ENCODE data around the gene ADCY2. TPM values are rescaled to one million over a fixed set of nuclear protein-coding genes. Genes with fewer than 3 reads are reported as not detected.

Gene ADCY2
- total RNA-seq = under 1 TPM in 1 of 6 experiments, not detected in 5; 0.93 TPM
- long read RNA-seq = 0 reads

DNA sequence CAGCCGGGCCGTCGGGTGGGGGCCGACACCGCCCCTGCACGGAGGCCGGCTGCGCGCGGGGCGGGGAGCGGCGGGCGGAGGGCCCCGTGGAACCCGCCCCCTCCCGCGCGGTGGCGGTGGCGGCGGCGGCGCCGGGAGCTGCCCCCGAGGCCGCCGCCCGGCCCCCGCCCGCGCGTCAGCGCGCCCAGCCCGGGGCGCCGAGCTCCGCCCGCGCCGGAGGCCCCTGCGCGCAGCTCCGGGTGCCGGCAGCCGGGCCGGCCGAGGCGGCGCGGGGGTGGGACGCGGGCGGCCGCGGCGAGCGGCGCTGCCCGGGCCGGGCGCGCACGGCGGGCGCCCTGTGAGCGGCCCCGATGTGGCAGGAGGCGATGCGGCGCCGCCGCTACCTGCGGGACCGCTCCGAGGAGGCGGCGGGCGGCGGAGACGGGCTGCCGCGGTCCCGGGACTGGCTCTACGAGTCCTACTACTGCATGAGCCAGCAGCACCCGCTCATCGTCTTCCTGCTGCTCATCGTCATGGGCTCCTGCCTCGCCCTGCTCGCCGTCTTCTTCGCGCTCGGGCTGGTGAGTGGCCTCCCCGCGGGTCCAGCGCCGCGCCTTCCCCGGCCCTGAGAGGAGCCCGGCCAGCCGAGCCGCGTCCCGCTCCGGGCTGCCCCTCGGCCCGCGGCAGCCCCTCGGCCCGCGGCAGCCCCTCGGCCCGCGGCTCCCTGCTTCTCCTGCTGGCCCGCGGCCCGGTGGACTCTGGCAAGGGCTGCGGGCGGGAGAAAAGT is at the start of gene ADCY2:
TSS of gene ADCY2 (plus strand) at position 192 of the 766 bp plus-strand sequence. CDS start at position 351, 159 bp downstream.
- TF ChIP-seq CTCF (IDR thresholded peaks at IDR 0.05) (no peak), POLR2A (IDR thresholded peaks at IDR 0.05) (no peak)
- intact Hi-C loops (cut with DNase I) = no loop called here
- H3K4me1 ChIP-seq = no peaks in the 10 kb centered on the region
- peaks cover 0 to 28% of the 10 kb centered on the region in 2 donors for H3K27me3 ChIP-seq
- no CpG with 5 or more reads among the region's 121 CpGs for WGBS (ENCODE audit: insufficient coverage, low coverage, low lambda C conversion rate, missing lambda C conversion rate)
- H3K9me3 ChIP-seq = no peaks in the 10 kb centered on the region
- peak within 1 kb of the TSS in 1 of 3 donors; percentile 21 for H3K4me3 ChIP-seq
- H3K36me3 ChIP-seq = no peaks in the 10 kb centered on the region
- no peak within 1 kb of the TSS for H3K27ac ChIP-seq
- ATAC-seq = no peak
- DNase-seq = no peak

GRCh38 chr5:7347377-7347776 is 48.6 kb upstream of the ADCY2 start:
- TF ChIP-seq CTCF (IDR thresholded peaks at IDR 0.05) = no peak
- Histone ChIP-seq H3K4me1 (no peaks in the 10 kb centered on the region), H3K27ac (no peak overlapping the region), H3K4me3 (no peak overlapping the region), H3K27me3 (no peaks in the 10 kb centered on the region), H3K9me3 (no peaks in the 10 kb centered on the region), H3K36me3 (no peaks in the 10 kb centered on the region)
- whole genome bisulfite sequencing (ENCODE audit: insufficient coverage, low coverage, low lambda C conversion rate, missing lambda C conversion rate) = 48% methylated on average over 6 of the region's 6 CpGs
- no peak for ATAC-seq
- intact Hi-C loops (cut with DNase I) = no loop called here
- DNase-seq = no peak

GRCh38 chr5:7348168-7348854 is 47.6 kb upstream of the ADCY2 start:
- no peak overlapping the region for H3K27ac ChIP-seq
- no peaks in the 10 kb centered on the region for H3K9me3 ChIP-seq
- DNase-seq = no peak
- TF ChIP-seq CTCF (IDR thresholded peaks at IDR 0.05) = no peak
- TF ChIP-seq POLR2A (IDR thresholded peaks at IDR 0.05) = no peak
- ATAC-seq = no peak
- H3K27me3 ChIP-seq = no peaks in the 10 kb centered on the region
- WGBS (ENCODE audit: insufficient coverage, low coverage, low lambda C conversion rate, missing lambda C conversion rate) = 32% methylated on average over 8 of the region's 8 CpGs
- intact Hi-C loops (cut with DNase I) = no loop called here
- H3K4me1 ChIP-seq = no peaks in the 10 kb centered on the region
- H3K36me3 ChIP-seq = no peaks in the 10 kb centered on the region
- no peak overlapping the region for H3K4me3 ChIP-seq

- Histone ChIP-seq H3K4me1 (no peaks in the 10 kb centered on the region), H3K36me3 (no peaks in the 10 kb centered on the region), H3K27me3 (no peaks in the 10 kb centered on the region), H3K4me3 (no peak overlapping the region), H3K9me3 (no peaks in the 10 kb centered on the region), H3K27ac (no peak overlapping the region)
- ATAC-seq (no peak), DNase-seq (no peak)
- TF ChIP-seq POLR2A (IDR thresholded peaks at IDR 0.05) = no peak
- no peak for TF ChIP-seq CTCF (IDR thresholded peaks at IDR 0.05)
- 21% methylated on average over 5 of the region's 5 CpGs for WGBS (ENCODE audit: insufficient coverage, low coverage, low lambda C conversion rate, missing lambda C conversion rate)
- intact Hi-C loops (cut with DNase I) = no loop called here
Measured at GRCh38 chr5:7361593-7361992, 34.3 kb upstream of the ADCY2 start.

Measured in right lobe of liver (tissue), 6 donors.